ENCODE measurements around the gene CHGA.
A peak's percentile ranks its signal among the peaks of the same experiment; 100 is the strongest.

The CHGA gene

GRCh38 chr14:92938235-92938875 is 15.4 kb downstream of the CHGA start:
- H3K27me3 Mint-ChIP-seq, result no peaks in the 10 kb centered on the region
- H3K4me3 Mint-ChIP-seq, result no peak overlapping the region
- H3K4me1 Mint-ChIP-seq (ENCODE audit: low read depth in 2 of 2), result no peaks in the 10 kb centered on the region
- no peak for ATAC-seq (replicated peaks)
- DNase-seq, result no peak
- no peaks in the 10 kb centered on the region for H3K9me3 Mint-ChIP-seq
- peaks cover 9% of the 10 kb centered on the region for H3K36me3 Mint-ChIP-seq (ENCODE audit: insufficient read depth)
- H3K27ac Mint-ChIP-seq, result peak overlapping the region in 1 of 2 donors; percentile 41

- H3K9me3 Mint-ChIP-seq, result no peaks in the 10 kb centered on the region
- H3K27ac Mint-ChIP-seq, result no peak overlapping the region
- no peaks in the 10 kb centered on the region for H3K4me1 Mint-ChIP-seq (ENCODE audit: low read depth in 2 of 2)
- no peak for ATAC-seq (replicated peaks)
- DNase-seq, result no peak
- no peaks in the 10 kb centered on the region for H3K27me3 Mint-ChIP-seq
- H3K36me3 Mint-ChIP-seq (ENCODE audit: insufficient read depth), result peaks cover 8% of the 10 kb centered on the region
- H3K4me3 Mint-ChIP-seq, result no peak overlapping the region
Observed at GRCh38 chr14:92938890-92939671, 16.1 kb downstream of the CHGA start.

- H3K9me3 Mint-ChIP-seq, result no peaks in the 10 kb centered on the region
- H3K27ac Mint-ChIP-seq, result no peak overlapping the region
- no peak for DNase-seq
- H3K36me3 Mint-ChIP-seq (ENCODE audit: insufficient read depth), result peaks cover 6% of the 10 kb centered on the region
- no peak overlapping the region for H3K4me3 Mint-ChIP-seq
- H3K4me1 Mint-ChIP-seq (ENCODE audit: low read depth in 2 of 2), result no peaks in the 10 kb centered on the region
- no peaks in the 10 kb centered on the region for H3K27me3 Mint-ChIP-seq
- ATAC-seq (replicated peaks), result no peak
Observed at GRCh38 chr14:92939699-92940098, 16.7 kb downstream of the CHGA start.

GRCh38 chr14:92940543-92940942 is 17.6 kb downstream of the CHGA start:
- Mint-ChIP-seq H3K27ac (no peak overlapping the region), H3K27me3 (no peaks in the 10 kb centered on the region), H3K36me3 (ENCODE audit: insufficient read depth) (peaks cover 6% of the 10 kb centered on the region), H3K9me3 (no peaks in the 10 kb centered on the region), H3K4me1 (ENCODE audit: low read depth in 2 of 2) (no peaks in the 10 kb centered on the region), H3K4me3 (no peak overlapping the region)
- no peak for DNase-seq
- ATAC-seq (replicated peaks), result no peak

- no peaks in the 10 kb centered on the region for H3K9me3 Mint-ChIP-seq
- DNase-seq (no peak), ATAC-seq (replicated peaks) (no peak)
- H3K27ac Mint-ChIP-seq, result no peak overlapping the region
- no peaks in the 10 kb centered on the region for H3K27me3 Mint-ChIP-seq
- no peaks in the 10 kb centered on the region for H3K4me1 Mint-ChIP-seq (ENCODE audit: low read depth in 2 of 2)
- peaks cover 6% of the 10 kb centered on the region for H3K36me3 Mint-ChIP-seq (ENCODE audit: insufficient read depth)
- no peak overlapping the region for H3K4me3 Mint-ChIP-seq
Observed at GRCh38 chr14:92941531-92941930, 18.6 kb downstream of the CHGA start.

- Mint-ChIP-seq H3K4me1 (ENCODE audit: low read depth in 2 of 2) (no peaks in the 10 kb centered on the region), H3K9me3 (no peaks in the 10 kb centered on the region), H3K27ac (no peak overlapping the region), H3K4me3 (no peak overlapping the region), H3K27me3 (no peaks in the 10 kb centered on the region), H3K36me3 (ENCODE audit: insufficient read depth) (peaks cover 8% of the 10 kb centered on the region)
- no peak for ATAC-seq (replicated peaks)
- DNase-seq, result no peak
Observed at GRCh38 chr14:92942136-92942535, 19.2 kb downstream of the CHGA start.

- peaks cover 12% of the 10 kb centered on the region for H3K36me3 Mint-ChIP-seq (ENCODE audit: insufficient read depth)
- H3K27me3 Mint-ChIP-seq, result no peaks in the 10 kb centered on the region
- ATAC-seq (replicated peaks), result no peak
- DNase-seq, result no peak
- no peaks in the 10 kb centered on the region for H3K4me1 Mint-ChIP-seq (ENCODE audit: low read depth in 2 of 2)
- H3K4me3 Mint-ChIP-seq, result no peak overlapping the region
- H3K9me3 Mint-ChIP-seq, result no peaks in the 10 kb centered on the region
- no peak overlapping the region for H3K27ac Mint-ChIP-seq
Observed at GRCh38 chr14:92942576-92942975, 19.6 kb downstream of the CHGA start.

GRCh38 chr14:92942976-92943710 is 20.2 kb downstream of the CHGA start:
- ATAC-seq (replicated peaks) (no peak), DNase-seq (no peak)
- no peaks in the 10 kb centered on the region for H3K9me3 Mint-ChIP-seq
- no peaks in the 10 kb centered on the region for H3K4me1 Mint-ChIP-seq (ENCODE audit: low read depth in 2 of 2)
- H3K27me3 Mint-ChIP-seq, result no peaks in the 10 kb centered on the region
- H3K27ac Mint-ChIP-seq, result no peak overlapping the region
- H3K36me3 Mint-ChIP-seq (ENCODE audit: insufficient read depth), result peaks cover 15% of the 10 kb centered on the region
- H3K4me3 Mint-ChIP-seq, result no peak overlapping the region

- ATAC-seq (replicated peaks) (no peak), DNase-seq (no peak)
- H3K27me3 Mint-ChIP-seq, result no peaks in the 10 kb centered on the region
- H3K36me3 Mint-ChIP-seq (ENCODE audit: insufficient read depth), result peaks cover 17% of the 10 kb centered on the region
- peak overlapping the region in 1 of 2 donors; percentile 7 for H3K27ac Mint-ChIP-seq
- H3K4me3 Mint-ChIP-seq, result no peak overlapping the region
- no peaks in the 10 kb centered on the region for H3K4me1 Mint-ChIP-seq (ENCODE audit: low read depth in 2 of 2)
- no peaks in the 10 kb centered on the region for H3K9me3 Mint-ChIP-seq
Observed at GRCh38 chr14:92943855-92944570, 21.1 kb downstream of the CHGA start.

- H3K9me3 Mint-ChIP-seq, result no peaks in the 10 kb centered on the region
- H3K4me3 Mint-ChIP-seq, result no peak overlapping the region
- peaks cover 26% of the 10 kb centered on the region for H3K36me3 Mint-ChIP-seq (ENCODE audit: insufficient read depth)
- ATAC-seq (replicated peaks), result no peak
- no peaks in the 10 kb centered on the region for H3K4me1 Mint-ChIP-seq (ENCODE audit: low read depth in 2 of 2)
- no peaks in the 10 kb centered on the region for H3K27me3 Mint-ChIP-seq
- no peak overlapping the region for H3K27ac Mint-ChIP-seq
- DNase-seq, result no peak
Observed at GRCh38 chr14:92944976-92945375, 22.0 kb downstream of the CHGA start.

GRCh38 chr14:92945544-92945943 is 22.6 kb downstream of the CHGA start:
- Mint-ChIP-seq H3K36me3 (ENCODE audit: insufficient read depth) (peaks cover 32% of the 10 kb centered on the region), H3K4me3 (no peak overlapping the region), H3K27ac (no peak overlapping the region), H3K27me3 (no peaks in the 10 kb centered on the region), H3K4me1 (ENCODE audit: low read depth in 2 of 2) (no peaks in the 10 kb centered on the region), H3K9me3 (no peaks in the 10 kb centered on the region)
- no peak for DNase-seq
- ATAC-seq (replicated peaks), result no peak

GRCh38 chr14:92945959-92946846 is 23.3 kb downstream of the CHGA start:
- Mint-ChIP-seq H3K27me3 (no peaks in the 10 kb centered on the region), H3K9me3 (no peaks in the 10 kb centered on the region), H3K36me3 (ENCODE audit: insufficient read depth) (peaks cover 32% of the 10 kb centered on the region), H3K4me3 (no peak overlapping the region), H3K27ac (peak overlapping the region in 1 of 2 donors; percentile 81), H3K4me1 (ENCODE audit: low read depth in 2 of 2) (no peaks in the 10 kb centered on the region)
- DNase-seq, result no peak
- ATAC-seq (replicated peaks), result no peak

Data from effector memory CD8-positive, alpha-beta T cell (primary cell).